Ovary (tissue), 3 donors: Measurements from ENCODE around the gene ST7.

Experiments
- POLR2A ChIP-seq: fragments of 450-650 bp; IDR thresholded peaks from one replicate; pipeline ENCODE4 v1.6.1; 2017; ENCODE audit warnings: antibody characterized with exemption, mild to moderate bottlenecking, moderate library complexity
- TF ChIP-seq, protein P1 (sequence below), 3 donors: fragments of 450-650 bp in 2 of 3; fragments of 200-600 bp in 1 of 3; IDR thresholded peaks; one replicate each; pipeline versions ENCODE4 v1.5.1 to v1.8.0; 2016 to 2022; ENCODE audit warnings: antibody characterized with exemption in 3 of 3, mild to moderate bottlenecking in 1 of 3
- donor health status: DM: no; HTN: no; CAD: no.

DNA sequence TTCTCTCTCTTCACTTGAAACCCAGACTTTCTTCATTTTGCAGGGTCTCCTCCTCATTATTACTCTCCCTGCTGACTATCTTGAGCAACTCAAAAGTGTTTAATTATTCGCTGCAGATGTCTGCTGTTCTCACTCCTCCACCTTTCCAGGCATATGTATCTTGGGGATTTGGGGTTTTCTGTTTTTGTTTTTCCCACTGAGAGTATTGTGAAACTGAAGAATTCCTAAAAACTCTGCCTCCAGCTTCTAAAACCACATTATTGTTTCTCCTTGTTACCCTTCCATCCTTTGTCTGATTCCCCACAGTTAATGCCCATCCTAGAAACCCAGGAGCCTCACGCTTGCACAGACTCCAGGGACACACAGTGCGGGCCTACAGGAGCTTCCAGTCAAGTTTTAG is 318.3 kb downstream of the ST7 start:
- TF ChIP-seq, protein P1, sequence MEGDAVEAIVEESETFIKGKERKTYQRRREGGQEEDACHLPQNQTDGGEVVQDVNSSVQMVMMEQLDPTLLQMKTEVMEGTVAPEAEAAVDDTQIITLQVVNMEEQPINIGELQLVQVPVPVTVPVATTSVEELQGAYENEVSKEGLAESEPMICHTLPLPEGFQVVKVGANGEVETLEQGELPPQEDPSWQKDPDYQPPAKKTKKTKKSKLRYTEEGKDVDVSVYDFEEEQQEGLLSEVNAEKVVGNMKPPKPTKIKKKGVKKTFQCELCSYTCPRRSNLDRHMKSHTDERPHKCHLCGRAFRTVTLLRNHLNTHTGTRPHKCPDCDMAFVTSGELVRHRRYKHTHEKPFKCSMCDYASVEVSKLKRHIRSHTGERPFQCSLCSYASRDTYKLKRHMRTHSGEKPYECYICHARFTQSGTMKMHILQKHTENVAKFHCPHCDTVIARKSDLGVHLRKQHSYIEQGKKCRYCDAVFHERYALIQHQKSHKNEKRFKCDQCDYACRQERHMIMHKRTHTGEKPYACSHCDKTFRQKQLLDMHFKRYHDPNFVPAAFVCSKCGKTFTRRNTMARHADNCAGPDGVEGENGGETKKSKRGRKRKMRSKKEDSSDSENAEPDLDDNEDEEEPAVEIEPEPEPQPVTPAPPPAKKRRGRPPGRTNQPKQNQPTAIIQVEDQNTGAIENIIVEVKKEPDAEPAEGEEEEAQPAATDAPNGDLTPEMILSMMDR (IDR thresholded peaks at IDR 0.05) = no peak
- TF ChIP-seq POLR2A = no peak
